Bronchial epithelial cell (primary cell): Measurements from ENCODE around the gene FGGY. TPM values are rescaled to one million over a fixed set of nuclear protein-coding genes. Genes with fewer than 3 reads are reported as not detected.
"Not testable (repeated sequence)": the region's sequence is repeated elsewhere in the genome, so short reads cannot be mapped to it uniquely, and the experiment has no call there.

Source experiments
- DNase-seq: peaks from one replicate; pipeline ENCODE4 v3.0.0-alpha.2; 2010; ENCODE audit warnings: low read depth
- FAIRE-seq: peaks from 2 replicates; lab custom pipeline; 2011; peaks lifted over from hg19 to GRCh38; lab: Jason Lieb, UNC
- H3K27me3 ChIP-seq: 2 replicates; pipeline ENCODE4 v1.5.1; 2011; ENCODE audit warnings: low read length; ENCODE audit not compliant: control insufficient read depth, insufficient read depth
- H3K36me3 ChIP-seq: 2 replicates; pipeline ENCODE4 v1.5.1; 2011; ENCODE audit warnings: low read length; ENCODE audit not compliant: control insufficient read depth, insufficient read depth
- H3K4me3 ChIP-seq: 2 replicates; pipeline ENCODE4 v1.5.1; 2011; ENCODE audit warnings: mild to moderate bottlenecking, low read depth, low read length, control low read depth
- total RNA-seq: library from RNA; depleted of rRNA; stranded (reverse); fragments of >200 nt; gene quantifications from 2 replicates; pipeline ENCODE4 v1.2.1, GENCODE V29; 2014
- TF ChIP-seq, protein P1 (sequence below): IDR thresholded peaks from 2 replicates; pipeline ENCODE4 v1.5.1; 2011; ENCODE audit warnings: mild to moderate bottlenecking, moderate library complexity, low read length, control low read depth, inconsistent platforms; ENCODE audit not compliant: insufficient read depth, severe bottlenecking

FGGY gene
- total RNA-seq, 1 donor from 2014 or later, result 20.0 TPM

GRCh38 chr1:59641836-59642235, 344.9 kb downstream of the FGGY start:
- Histone ChIP-seq H3K27me3 (no peaks in the 10 kb centered on the region), H3K4me3 (no peak overlapping the region), H3K36me3 (no peaks in the 10 kb centered on the region)
- TF ChIP-seq, protein P1, sequence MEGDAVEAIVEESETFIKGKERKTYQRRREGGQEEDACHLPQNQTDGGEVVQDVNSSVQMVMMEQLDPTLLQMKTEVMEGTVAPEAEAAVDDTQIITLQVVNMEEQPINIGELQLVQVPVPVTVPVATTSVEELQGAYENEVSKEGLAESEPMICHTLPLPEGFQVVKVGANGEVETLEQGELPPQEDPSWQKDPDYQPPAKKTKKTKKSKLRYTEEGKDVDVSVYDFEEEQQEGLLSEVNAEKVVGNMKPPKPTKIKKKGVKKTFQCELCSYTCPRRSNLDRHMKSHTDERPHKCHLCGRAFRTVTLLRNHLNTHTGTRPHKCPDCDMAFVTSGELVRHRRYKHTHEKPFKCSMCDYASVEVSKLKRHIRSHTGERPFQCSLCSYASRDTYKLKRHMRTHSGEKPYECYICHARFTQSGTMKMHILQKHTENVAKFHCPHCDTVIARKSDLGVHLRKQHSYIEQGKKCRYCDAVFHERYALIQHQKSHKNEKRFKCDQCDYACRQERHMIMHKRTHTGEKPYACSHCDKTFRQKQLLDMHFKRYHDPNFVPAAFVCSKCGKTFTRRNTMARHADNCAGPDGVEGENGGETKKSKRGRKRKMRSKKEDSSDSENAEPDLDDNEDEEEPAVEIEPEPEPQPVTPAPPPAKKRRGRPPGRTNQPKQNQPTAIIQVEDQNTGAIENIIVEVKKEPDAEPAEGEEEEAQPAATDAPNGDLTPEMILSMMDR, result no peak
- DNase-seq, result no peak
- FAIRE-seq, result no peak

DNA sequence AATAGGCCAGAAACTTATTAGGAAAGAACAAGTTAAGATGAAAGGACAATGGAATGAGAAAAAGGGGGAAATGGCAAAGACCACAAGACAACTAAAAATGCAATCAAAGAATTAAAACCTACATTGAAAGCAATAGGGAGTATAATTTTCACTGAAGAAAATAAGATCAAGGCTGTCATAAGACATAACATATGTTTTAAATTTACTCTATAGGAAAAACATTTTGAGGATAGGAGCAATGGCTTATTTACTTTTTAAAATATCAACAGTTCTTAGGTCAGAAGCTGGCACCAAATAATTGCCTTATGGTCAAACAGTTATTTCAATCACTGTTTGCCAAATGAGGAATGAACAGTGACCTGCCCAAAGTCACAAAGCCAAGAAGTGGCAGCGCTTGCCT, 346.6 kb downstream of the FGGY start:
- no peaks in the 10 kb centered on the region for H3K27me3 ChIP-seq
- TF ChIP-seq, protein P1, result no peak
- no peaks in the 10 kb centered on the region for H3K36me3 ChIP-seq
- DNase-seq (no peak), FAIRE-seq (no peak)
- H3K4me3 ChIP-seq, result no peak overlapping the region

- no peak overlapping the region for H3K4me3 ChIP-seq
- no peak for FAIRE-seq
- TF ChIP-seq, protein P1, result no peak
- DNase-seq, result no peak
- H3K36me3 ChIP-seq, result no peaks in the 10 kb centered on the region
- H3K27me3 ChIP-seq, result no peaks in the 10 kb centered on the region
These were observed 349.0 kb downstream of the FGGY start for GRCh38 chr1:59645893-59646292.

GRCh38 chr1:59653142-59653958, 356.5 kb downstream of the FGGY start:
- not testable (repeated sequence) for H3K27me3 ChIP-seq, FAIRE-seq, DNase-seq, H3K36me3 ChIP-seq, H3K4me3 ChIP-seq

DNA sequence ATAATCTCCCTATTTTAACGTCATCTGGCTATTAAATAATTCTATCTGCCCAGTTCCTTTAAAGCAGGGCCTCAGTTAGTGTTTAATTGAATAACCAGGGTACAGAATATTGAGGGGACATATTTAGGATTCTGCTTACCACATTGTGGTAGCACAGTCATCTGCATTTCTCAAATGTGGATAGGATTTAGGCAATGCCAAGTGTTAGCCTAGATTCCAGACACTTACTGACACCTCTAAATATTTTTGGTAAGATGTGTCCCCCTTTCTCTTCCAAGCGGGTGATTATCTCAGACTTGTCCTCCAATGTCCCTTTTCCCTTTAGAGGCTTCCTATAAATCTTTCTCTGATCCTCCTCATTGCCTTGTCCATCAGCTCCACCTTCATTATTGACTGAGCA, 357.1 kb downstream of the FGGY start:
- FAIRE-seq, result no peak

GRCh38 chr1:59657873-59658465, 361.1 kb downstream of the FGGY start:
- FAIRE-seq (no peak), DNase-seq (no peak)
- TF ChIP-seq, protein P1, result no peak
- Histone ChIP-seq H3K36me3 (no peaks in the 10 kb centered on the region), H3K27me3 (no peaks in the 10 kb centered on the region), H3K4me3 (no peak overlapping the region)

More for the DNA sequence above, 357.1 kb downstream of the FGGY start:
- DNase-seq, result no peak
- no peaks in the 10 kb centered on the region for H3K36me3 ChIP-seq
- no peak overlapping the region for H3K4me3 ChIP-seq
- H3K27me3 ChIP-seq, result no peaks in the 10 kb centered on the region
- TF ChIP-seq, protein P1, result no peak
